ENCODE results near the gene CCR5. TPM values are rescaled to one million over a fixed set of nuclear protein-coding genes. Genes with fewer than 3 reads are reported as not detected.
"Not testable (repeated sequence)": the region's sequence is repeated elsewhere in the genome, so short reads cannot be mapped to it uniquely, and the experiment has no call there.

CCR5 gene
- total and polyA plus RNA-seq, 2 of the 8 experiments (the other 6 are each of a cell fraction or from before 2014, with no cell fraction given), result not detected

- CTCF ChIA-PET (ENCODE audit: partially characterized antibody), result interaction anchor here (0.8 to 1.5 kb wide), 5 partner anchors 9 to 240 kb away, joined by 3 to 6 read pairs (median 3); no protein-coding TSS in a partner anchor
- H4K91ac ChIP-seq (replicated peaks; ENCODE audit: insufficient read length, low read length); H4K8ac ChIP-seq (ENCODE audit: extremely low read depth, insufficient read depth, low read length); H3K79me2 ChIP-seq (ENCODE audit: control insufficient read depth in 1 of 2, insufficient read depth in 2 of 2, low read length in 2 of 2); H3K18ac ChIP-seq (ENCODE audit: extremely low read depth, low read length); H3K14ac ChIP-seq (ENCODE audit: insufficient read length); DNase-seq (ENCODE audit: low read depth in 1 of 2, low spot score in 2 of 2); H3K9me3 ChIP-seq (ENCODE audit: insufficient read depth in 2 of 2, low read depth in 1 of 2, low read length in 1 of 2); H3K36me3 ChIP-seq (ENCODE audit: control insufficient read depth in 2 of 4, insufficient read depth in 4 of 4, low read length in 3 of 4); H4K5ac ChIP-seq (ENCODE audit: insufficient read length, low read depth, low read length); H3K4ac ChIP-seq (replicated peaks; ENCODE audit: insufficient read length, low read depth, low read length); FAIRE-seq; H3K23me2 ChIP-seq (ENCODE audit: low read depth, low read length); H3K4me2 ChIP-seq (ENCODE audit: insufficient read depth in 1 of 2, low read depth in 2 of 2, low read length in 2 of 2); H3K23ac ChIP-seq (ENCODE audit: insufficient read length); H3K79me1 ChIP-seq (ENCODE audit: low read depth, low read length); H3K4me3 ChIP-seq (ENCODE audit: extremely low read depth in 1 of 4, insufficient read depth in 2 of 4, low read depth in 3 of 4, low read length in 4 of 4); H3K4me1 ChIP-seq (replicated peaks in 1 of 4; ENCODE audit: control insufficient read depth in 3 of 4, insufficient read depth in 4 of 4, low read length in 3 of 4); H2BK15ac ChIP-seq (ENCODE audit: low read length); POLR2A ChIA-PET (ENCODE audit: partially characterized antibody); H3K9ac ChIP-seq (replicated peaks in 1 of 4; ENCODE audit: extremely low read depth in 1 of 4, low read depth in 3 of 4, low read length in 3 of 4); H4K20me1 ChIP-seq (replicated peaks in 1 of 2; ENCODE audit: control insufficient read depth in 1 of 2, insufficient read depth in 2 of 2, low read length in 2 of 2); H3K27ac ChIP-seq (ENCODE audit: low read depth, low read length); H3K27me3 ChIP-seq (replicated peaks in 1 of 4; ENCODE audit: control insufficient read depth in 3 of 4, extremely low read depth in 1 of 4, insufficient read depth in 3 of 4, low read length in 3 of 4); H2AK5ac ChIP-seq (ENCODE audit: low read depth, low read length); H2BK120ac ChIP-seq (replicated peaks; ENCODE audit: low read depth, low read length); H2BK12ac ChIP-seq (ENCODE audit: low read depth, low read length); H2BK5ac ChIP-seq (ENCODE audit: low read depth, low read length); H2BK20ac ChIP-seq (ENCODE audit: low read length); H2AFZ ChIP-seq (ENCODE audit: low read length); H3K56ac ChIP-seq (replicated peaks; ENCODE audit: insufficient read length, low read depth, low read length): not testable (repeated sequence)
- 88% methylated on average over 4 of the region's 4 CpGs; no CpG with 5 or more reads in 1 of the 2 experiments for WGBS, 2 experiments (ENCODE audit: extremely low coverage in 1 of 2, insufficient coverage in 1 of 2, insufficient read length in 1 of 2, insufficient replicate concordance in 2 of 2, low coverage in 1 of 2, low lambda C conversion rate in 2 of 2, missing lambda C conversion rate in 1 of 2)
These were observed 18.1 kb downstream of the CCR5 start for GRCh38 chr3:46388847-46389246.
